ENCODE data around the gene LIF. TPM values are rescaled to one million over a fixed set of nuclear protein-coding genes. Genes with fewer than 3 reads are reported as not detected.

LIF gene
- total RNA-seq, 1 experiment from 2014 or later, result 75.4 TPM

DNA sequence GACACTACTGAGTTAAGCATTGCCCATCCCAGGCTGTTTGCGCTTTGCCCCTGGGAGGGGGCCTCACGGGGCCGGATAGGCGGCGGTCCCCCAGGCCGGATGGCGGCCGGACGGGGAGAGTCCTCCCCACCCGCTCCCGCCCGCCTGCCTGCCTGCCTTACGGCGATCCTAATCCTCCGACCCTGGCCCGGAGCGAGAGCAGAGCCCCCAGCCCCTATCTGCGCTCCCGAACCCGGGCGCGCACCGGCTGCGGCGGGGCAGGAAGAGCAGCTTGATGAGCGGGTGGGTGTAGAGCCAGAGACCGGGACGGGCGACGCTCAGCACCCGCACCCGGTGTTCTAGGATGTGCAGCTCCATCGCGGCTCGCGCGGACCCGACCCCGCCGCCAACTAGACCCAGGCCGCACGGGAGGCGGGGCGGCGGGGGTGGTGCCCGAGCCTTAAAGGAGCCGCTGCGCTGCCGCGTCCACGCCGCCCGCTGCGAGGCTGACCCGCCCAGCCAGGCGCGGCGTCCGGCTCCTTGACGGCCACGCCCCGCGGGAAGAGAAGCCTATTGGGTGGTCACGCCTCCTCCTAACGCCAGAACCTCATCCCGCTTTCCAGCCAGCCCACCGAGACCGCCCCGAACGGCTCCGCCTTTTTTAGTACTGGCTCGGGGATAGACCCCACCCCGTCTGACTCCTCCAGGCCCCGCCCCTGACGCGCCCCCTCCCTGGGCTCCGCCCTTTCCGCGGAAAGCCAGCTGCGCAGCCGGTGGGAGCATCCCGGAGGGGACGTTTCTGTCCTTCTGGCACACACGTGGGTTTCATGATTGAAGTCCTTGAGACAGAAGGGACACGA, 42.8 kb upstream of the LIF start, which contains the start of gene CASTOR1 (continued):
- TF ChIP-seq, protein P1, sequence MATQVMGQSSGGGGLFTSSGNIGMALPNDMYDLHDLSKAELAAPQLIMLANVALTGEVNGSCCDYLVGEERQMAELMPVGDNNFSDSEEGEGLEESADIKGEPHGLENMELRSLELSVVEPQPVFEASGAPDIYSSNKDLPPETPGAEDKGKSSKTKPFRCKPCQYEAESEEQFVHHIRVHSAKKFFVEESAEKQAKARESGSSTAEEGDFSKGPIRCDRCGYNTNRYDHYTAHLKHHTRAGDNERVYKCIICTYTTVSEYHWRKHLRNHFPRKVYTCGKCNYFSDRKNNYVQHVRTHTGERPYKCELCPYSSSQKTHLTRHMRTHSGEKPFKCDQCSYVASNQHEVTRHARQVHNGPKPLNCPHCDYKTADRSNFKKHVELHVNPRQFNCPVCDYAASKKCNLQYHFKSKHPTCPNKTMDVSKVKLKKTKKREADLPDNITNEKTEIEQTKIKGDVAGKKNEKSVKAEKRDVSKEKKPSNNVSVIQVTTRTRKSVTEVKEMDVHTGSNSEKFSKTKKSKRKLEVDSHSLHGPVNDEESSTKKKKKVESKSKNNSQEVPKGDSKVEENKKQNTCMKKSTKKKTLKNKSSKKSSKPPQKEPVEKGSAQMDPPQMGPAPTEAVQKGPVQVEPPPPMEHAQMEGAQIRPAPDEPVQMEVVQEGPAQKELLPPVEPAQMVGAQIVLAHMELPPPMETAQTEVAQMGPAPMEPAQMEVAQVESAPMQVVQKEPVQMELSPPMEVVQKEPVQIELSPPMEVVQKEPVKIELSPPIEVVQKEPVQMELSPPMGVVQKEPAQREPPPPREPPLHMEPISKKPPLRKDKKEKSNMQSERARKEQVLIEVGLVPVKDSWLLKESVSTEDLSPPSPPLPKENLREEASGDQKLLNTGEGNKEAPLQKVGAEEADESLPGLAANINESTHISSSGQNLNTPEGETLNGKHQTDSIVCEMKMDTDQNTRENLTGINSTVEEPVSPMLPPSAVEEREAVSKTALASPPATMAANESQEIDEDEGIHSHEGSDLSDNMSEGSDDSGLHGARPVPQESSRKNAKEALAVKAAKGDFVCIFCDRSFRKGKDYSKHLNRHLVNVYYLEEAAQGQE (IDR thresholded peaks at IDR 0.05; ENCODE audit: low read depth), result no peak
- TF ChIP-seq ZFX (IDR thresholded peaks at IDR 0.05), result peak; percentile 46; the same call in 1 of the 2 replicates

GRCh38 chr22:30288419-30289140, 42.0 kb upstream of the LIF start:
- Histone ChIP-seq H3K9ac (ENCODE audit: low read length) (peak overlapping the region; percentile 70), H4K20me1 (ENCODE audit: insufficient read depth) (no peaks in the 10 kb centered on the region), H2AFZ (ENCODE audit: low read depth, low read length, poor library complexity, severe bottlenecking) (no peak overlapping the region), H3K4me1 (ENCODE audit: control insufficient read depth in 1 of 2, insufficient read depth in 2 of 2, low read length in 2 of 2) (peaks cover 37 to 57% of the 10 kb centered on the region in 2 experiments), H3K27me3 (ENCODE audit: insufficient read depth, low read length) (no peaks in the 10 kb centered on the region), H3K36me3 (ENCODE audit: control insufficient read depth in 1 of 2, insufficient read depth in 2 of 2, low read length in 2 of 2) (peaks cover 2 to 4% of the 10 kb centered on the region in 2 experiments; a peak in 2 of 4 replicates), H3K27ac (ENCODE audit: low read depth, low read length) (peak overlapping the region; percentile 53), H3K9me2 (ENCODE audit: insufficient read depth) (no peaks in the 10 kb centered on the region), H3K9me3 (ENCODE audit: control insufficient read depth in 1 of 2, insufficient read depth in 1 of 2, low read depth in 1 of 2, low read length in 2 of 2) (no peaks in the 10 kb centered on the region), H3K4me3 (replicated peaks in 1 of 2; ENCODE audit: low read depth in 1 of 2, low read length in 2 of 2) (peak overlapping the region; percentile 65 to 80), H3K79me2 (ENCODE audit: insufficient read depth, low read length) (no peaks in the 10 kb centered on the region), H3K4me2 (ENCODE audit: low read length) (peak overlapping the region; percentile 97)
- ChIA-PET RAD21 (ENCODE audit: low non-redundant PET in 1 of 2, low total read pairs in 2 of 2, uncharacterized antibody in 2 of 2, unreplicated experiment in 2 of 2) (interaction anchor here (0.7 to 2.0 kb wide), 18 partner anchors 18 to 199 kb away, joined by 3 to 21 read pairs (median 3); partner anchors contain the start of genes RNF215 (in 2 of the 2), TBC1D10A (in 2 of the 2), MTFP1 (in 1 of the 2) and SEC14L2 (in 1 of the 2)), POLR2A (interaction anchor here (0.9 to 1.9 kb wide), 11 partner anchors 29 to 137 kb away, joined by 3 to 10 read pairs (median 6); partner anchors contain the start of genes CCDC157, MTFP1, RNF215 and SEC14L2), CTCF (interaction anchor here (0.6 to 5.4 kb wide), 40 partner anchors 10 to 587 kb away, joined by 3 to 81 read pairs (median 5); partner anchors contain the start of genes CCDC157, RNF215, SEC14L2 and SF3A1)
- intact Hi-C loops (cut with micrococcal nuclease), result loop anchor here (1.0 to 5.0 kb wide), 3 partner anchors 39 to 139 kb away; partner anchors contain the start of genes MTFP1 and RNF215
- no TSS peak for BruUV-seq (replicated peaks)
- DNase-seq (ENCODE audit: low read depth, low spot score) (no peak), ATAC-seq (no peak)
- TF ChIP-seq CEBPB (IDR thresholded peaks at IDR 0.05; ENCODE audit: low read depth) (no peak), YY1 (IDR thresholded peaks at IDR 0.05; ENCODE audit: extremely low read depth, insufficient replicate concordance, low read depth, low read length) (no peak), EGR1 (IDR thresholded peaks at IDR 0.05; ENCODE audit: low read depth) (no peak), EZH2 (IDR thresholded peaks at IDR 0.05) (no peak), EZH2phosphoT487 (IDR thresholded peaks at IDR 0.05; ENCODE audit: borderline replicate concordance) (no peak), FOSL1 (IDR thresholded peaks at IDR 0.05; ENCODE audit: low read depth) (no peak), RAD21 (IDR thresholded peaks at IDR 0.05; ENCODE audit: low read depth) (no peak), SRF (IDR thresholded peaks at IDR 0.05; ENCODE audit: low read depth) (no peak), SP1 (IDR thresholded peaks at IDR 0.05; ENCODE audit: low read depth) (no peak), POLR2A (IDR thresholded peaks at IDR 0.05; ENCODE audit: borderline replicate concordance, extremely low read depth, insufficient read depth, insufficient read length) (no peak), TCF7L2 (IDR thresholded peaks at IDR 0.05; ENCODE audit: borderline replicate concordance, extremely low read depth, insufficient read depth, insufficient read length) (no peak), CBX3 (IDR thresholded peaks at IDR 0.05; ENCODE audit: low read depth) (no peak), SIN3A (IDR thresholded peaks at IDR 0.05; ENCODE audit: low read depth) (no peak)
- TF ChIP-seq, protein P2, sequence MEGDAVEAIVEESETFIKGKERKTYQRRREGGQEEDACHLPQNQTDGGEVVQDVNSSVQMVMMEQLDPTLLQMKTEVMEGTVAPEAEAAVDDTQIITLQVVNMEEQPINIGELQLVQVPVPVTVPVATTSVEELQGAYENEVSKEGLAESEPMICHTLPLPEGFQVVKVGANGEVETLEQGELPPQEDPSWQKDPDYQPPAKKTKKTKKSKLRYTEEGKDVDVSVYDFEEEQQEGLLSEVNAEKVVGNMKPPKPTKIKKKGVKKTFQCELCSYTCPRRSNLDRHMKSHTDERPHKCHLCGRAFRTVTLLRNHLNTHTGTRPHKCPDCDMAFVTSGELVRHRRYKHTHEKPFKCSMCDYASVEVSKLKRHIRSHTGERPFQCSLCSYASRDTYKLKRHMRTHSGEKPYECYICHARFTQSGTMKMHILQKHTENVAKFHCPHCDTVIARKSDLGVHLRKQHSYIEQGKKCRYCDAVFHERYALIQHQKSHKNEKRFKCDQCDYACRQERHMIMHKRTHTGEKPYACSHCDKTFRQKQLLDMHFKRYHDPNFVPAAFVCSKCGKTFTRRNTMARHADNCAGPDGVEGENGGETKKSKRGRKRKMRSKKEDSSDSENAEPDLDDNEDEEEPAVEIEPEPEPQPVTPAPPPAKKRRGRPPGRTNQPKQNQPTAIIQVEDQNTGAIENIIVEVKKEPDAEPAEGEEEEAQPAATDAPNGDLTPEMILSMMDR (IDR thresholded peaks at IDR 0.05 in 2 of 3, conservative IDR thresholded peaks at IDR 0.05 in 1 of 3; ENCODE audit: borderline replicate concordance in 1 of 3, insufficient read depth in 1 of 3, low read depth in 2 of 3, low read length in 2 of 3), result no peak
- TF ChIP-seq, protein P3, sequence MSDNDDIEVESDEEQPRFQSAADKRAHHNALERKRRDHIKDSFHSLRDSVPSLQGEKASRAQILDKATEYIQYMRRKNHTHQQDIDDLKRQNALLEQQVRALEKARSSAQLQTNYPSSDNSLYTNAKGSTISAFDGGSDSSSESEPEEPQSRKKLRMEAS (IDR thresholded peaks at IDR 0.05), result no peak
- TF ChIP-seq, protein P4, sequence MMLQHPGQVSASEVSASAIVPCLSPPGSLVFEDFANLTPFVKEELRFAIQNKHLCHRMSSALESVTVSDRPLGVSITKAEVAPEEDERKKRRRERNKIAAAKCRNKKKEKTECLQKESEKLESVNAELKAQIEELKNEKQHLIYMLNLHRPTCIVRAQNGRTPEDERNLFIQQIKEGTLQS (IDR thresholded peaks at IDR 0.05), result no peak
